ENCODE measurements around the gene CCDC112. TPM values are rescaled to one million over a fixed set of nuclear protein-coding genes. Genes with fewer than 3 reads are reported as not detected.

The CCDC112 gene
- total RNA-seq, 2 experiments from 2014 or later: 3.1 to 3.9 TPM

GRCh38 chr5:115237066-115237465, 59.4 kb downstream of the CCDC112 start:
- no peak overlapping the region for H3K4me3 Mint-ChIP-seq
- no peaks in the 10 kb centered on the region for H3K27me3 Mint-ChIP-seq
- no peak overlapping the region for H3K27ac Mint-ChIP-seq
- no peaks in the 10 kb centered on the region for H3K9me3 ChIP-seq (ENCODE audit: control insufficient read depth in 1 of 2, insufficient read depth in 1 of 2, low read length in 2 of 2)
- peaks cover 96% of the 10 kb centered on the region for H3K36me3 Mint-ChIP-seq (ENCODE audit: low read depth)
- ChIA-PET CTCF (no interaction called here), POLR2A (no interaction called here)
- peaks cover 49% of the 10 kb centered on the region for H3K36me3 ChIP-seq (ENCODE audit: insufficient read depth, low read length)
- peaks cover 4% of the 10 kb centered on the region for H3K4me1 Mint-ChIP-seq (ENCODE audit: low read depth)
- no peak for TF ChIP-seq CTCF (IDR thresholded peaks at IDR 0.05)
- no peaks in the 10 kb centered on the region for H3K4me1 ChIP-seq (ENCODE audit: insufficient read depth, low read length)
- no peaks in the 10 kb centered on the region for H3K27me3 ChIP-seq (ENCODE audit: control insufficient read depth in 1 of 2, insufficient read depth in 2 of 2, low read length in 2 of 2)
- ATAC-seq (ENCODE audit: poor library complexity): no peak
- H3K4me3 ChIP-seq (ENCODE audit: low read length): no peak overlapping the region
- no peaks in the 10 kb centered on the region for H3K9me3 Mint-ChIP-seq
- no peak overlapping the region for H3K27ac ChIP-seq (ENCODE audit: low read depth in 1 of 2, low read length in 2 of 2)
- DNase-seq: no peak
- intact Hi-C loops (cut with DNase I, micrococcal nuclease): no loop called here

- Mint-ChIP-seq H3K4me1 (ENCODE audit: low read depth) (peaks cover 4% of the 10 kb centered on the region), H3K9me3 (no peaks in the 10 kb centered on the region), H3K36me3 (ENCODE audit: low read depth) (peaks cover 97% of the 10 kb centered on the region), H3K4me3 (no peak overlapping the region), H3K27ac (no peak overlapping the region), H3K27me3 (no peaks in the 10 kb centered on the region)
- Histone ChIP-seq H3K4me1 (ENCODE audit: insufficient read depth, low read length) (no peaks in the 10 kb centered on the region), H3K9me3 (ENCODE audit: control insufficient read depth in 1 of 2, insufficient read depth in 1 of 2, low read length in 2 of 2) (no peaks in the 10 kb centered on the region), H3K27me3 (ENCODE audit: control insufficient read depth in 1 of 2, insufficient read depth in 2 of 2, low read length in 2 of 2) (no peaks in the 10 kb centered on the region), H3K4me3 (ENCODE audit: low read length) (no peak overlapping the region), H3K27ac (ENCODE audit: low read depth in 1 of 2, low read length in 2 of 2) (no peak overlapping the region), H3K36me3 (ENCODE audit: insufficient read depth, low read length) (peaks cover 50% of the 10 kb centered on the region)
- ChIA-PET CTCF (no interaction called here), POLR2A (no interaction called here)
- intact Hi-C loops (cut with DNase I, micrococcal nuclease): no loop called here
- ATAC-seq (ENCODE audit: poor library complexity) (no peak), DNase-seq (no peak)
- TF ChIP-seq CTCF (IDR thresholded peaks at IDR 0.05): no peak
Observed at GRCh38 chr5:115236599-115236998, 59.9 kb downstream of the CCDC112 start.

GRCh38 chr5:115231598-115231997, 64.9 kb downstream of the CCDC112 start:
- DNase-seq: no peak
- H3K27ac ChIP-seq (ENCODE audit: low read depth in 1 of 2, low read length in 2 of 2): no peak overlapping the region
- Mint-ChIP-seq H3K27ac (no peak overlapping the region), H3K27me3 (no peaks in the 10 kb centered on the region), H3K36me3 (ENCODE audit: low read depth) (peaks cover 97% of the 10 kb centered on the region), H3K4me1 (ENCODE audit: low read depth) (peaks cover 4% of the 10 kb centered on the region), H3K4me3 (no peak overlapping the region), H3K9me3 (no peaks in the 10 kb centered on the region)
- no peak for ATAC-seq (ENCODE audit: poor library complexity)
- ChIA-PET CTCF (no interaction called here), POLR2A (no interaction called here)
- H3K27me3 ChIP-seq (ENCODE audit: control insufficient read depth in 1 of 2, insufficient read depth in 2 of 2, low read length in 2 of 2): no peaks in the 10 kb centered on the region
- intact Hi-C loops (cut with DNase I, micrococcal nuclease): no loop called here
- no peak overlapping the region for H3K4me3 ChIP-seq (ENCODE audit: low read length)
- no peaks in the 10 kb centered on the region for H3K4me1 ChIP-seq (ENCODE audit: insufficient read depth, low read length)
- no peak for TF ChIP-seq CTCF (IDR thresholded peaks at IDR 0.05)
- no peaks in the 10 kb centered on the region for H3K9me3 ChIP-seq (ENCODE audit: control insufficient read depth in 1 of 2, insufficient read depth in 1 of 2, low read length in 2 of 2)
- H3K36me3 ChIP-seq (ENCODE audit: insufficient read depth, low read length): peaks cover 55% of the 10 kb centered on the region

Data from CD4-positive, alpha-beta T cell (primary cell).